Measurements from ENCODE around the gene FBXO7.
"Not testable (repeated sequence)": the region's sequence is repeated elsewhere in the genome, so short reads cannot be mapped to it uniquely, and the experiment has no call there.

FBXO7 gene

DNA sequence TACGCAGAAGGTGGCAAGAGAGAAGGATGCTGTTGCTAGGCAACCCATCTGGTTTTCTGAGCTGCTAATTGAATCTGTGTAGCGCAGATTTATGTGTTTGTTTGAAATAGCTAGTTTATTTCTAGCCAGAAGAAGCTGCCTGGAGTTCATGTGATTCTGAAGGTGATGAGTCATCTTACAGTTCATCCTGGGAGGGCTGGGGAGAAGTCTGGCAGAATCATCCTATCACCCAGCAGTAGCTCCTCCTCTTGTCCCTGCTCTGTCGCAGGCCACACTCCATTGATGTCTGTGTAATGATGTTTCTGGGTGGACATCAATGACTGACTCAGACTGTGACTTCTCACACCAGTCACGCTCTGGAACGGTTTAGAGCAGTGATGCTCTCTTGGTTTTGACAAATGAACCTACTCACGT lies 4.8 kb upstream of the FBXO7 start:
- Histone ChIP-seq H3K9ac (ENCODE audit: low read length in 5 of 5) (no peak overlapping the region), H3K4me1 (ENCODE audit: control insufficient read depth in 5 of 5, insufficient read depth in 5 of 5, low read length in 5 of 5) (peaks cover 0 to 13% (median 9%) of the 10 kb centered on the region in 5 donors), H3K27ac (ENCODE audit: low read depth, low read length) (no peak overlapping the region), H3K27me3 (ENCODE audit: control insufficient read depth in 5 of 5, insufficient read depth in 4 of 5, low read length in 5 of 5) (peaks cover 4 to 9% (median 5%) of the 10 kb centered on the region in 5 donors), H3K4me3 (ENCODE audit: low read depth in 1 of 5, low read length in 5 of 5) (no peak overlapping the region), H3K9me3 (ENCODE audit: control insufficient read depth in 5 of 5, low read length in 5 of 5) (no peaks in the 10 kb centered on the region), H3K36me3 (ENCODE audit: control insufficient read depth in 5 of 5, insufficient read depth in 5 of 5, low read length in 5 of 5) (no peaks in the 10 kb centered on the region)

DNA sequence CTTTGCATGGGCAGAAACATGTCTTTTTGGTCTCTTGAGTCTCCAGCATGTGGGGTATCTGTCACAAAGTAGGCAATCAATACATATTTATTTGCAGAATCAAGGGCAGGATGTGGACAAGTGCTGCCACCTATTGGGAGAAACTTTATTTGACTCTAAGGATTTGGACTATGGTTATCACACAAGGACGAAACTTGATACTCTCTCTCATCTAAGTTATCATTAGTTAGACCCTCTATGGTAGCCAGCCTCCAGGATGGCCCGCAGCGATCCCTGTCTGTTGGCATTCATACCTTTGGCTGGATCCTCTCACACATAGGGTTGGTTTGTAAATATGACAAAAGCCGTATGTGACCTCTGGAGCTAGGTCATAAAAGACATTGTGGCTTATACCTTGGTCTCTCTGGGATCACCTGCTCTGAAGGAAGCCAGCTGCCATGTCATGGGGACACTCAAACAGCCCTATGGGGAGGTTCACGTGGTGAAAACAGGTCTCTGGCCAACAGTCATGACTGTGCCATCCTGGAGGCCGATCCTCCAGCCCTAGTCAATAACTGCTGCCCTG lies 1.1 kb upstream of the FBXO7 start:
- H3K4me3 ChIP-seq (ENCODE audit: low read depth in 1 of 5, low read length in 5 of 5) = peak overlapping the region in 4 of 5 donors; percentile 41 to 87 (median 86)
- peaks cover 0 to 32% (median 28%) of the 10 kb centered on the region in 5 donors for H3K4me1 ChIP-seq (ENCODE audit: control insufficient read depth in 5 of 5, insufficient read depth in 5 of 5, low read length in 5 of 5)
- H3K27me3 ChIP-seq (ENCODE audit: control insufficient read depth in 5 of 5, insufficient read depth in 4 of 5, low read length in 5 of 5) = peaks cover 0 to 7% (median 0%) of the 10 kb centered on the region in 5 donors
- H3K9me3 ChIP-seq (ENCODE audit: control insufficient read depth in 5 of 5, low read length in 5 of 5) = no peaks in the 10 kb centered on the region
- no peaks in the 10 kb centered on the region for H3K36me3 ChIP-seq (ENCODE audit: control insufficient read depth in 5 of 5, insufficient read depth in 5 of 5, low read length in 5 of 5)
- peak overlapping the region in 3 of 5 donors; percentile 16 to 96 (median 40) for H3K9ac ChIP-seq (ENCODE audit: low read length in 5 of 5)
- H3K27ac ChIP-seq (ENCODE audit: low read depth, low read length) = no peak overlapping the region

DNA sequence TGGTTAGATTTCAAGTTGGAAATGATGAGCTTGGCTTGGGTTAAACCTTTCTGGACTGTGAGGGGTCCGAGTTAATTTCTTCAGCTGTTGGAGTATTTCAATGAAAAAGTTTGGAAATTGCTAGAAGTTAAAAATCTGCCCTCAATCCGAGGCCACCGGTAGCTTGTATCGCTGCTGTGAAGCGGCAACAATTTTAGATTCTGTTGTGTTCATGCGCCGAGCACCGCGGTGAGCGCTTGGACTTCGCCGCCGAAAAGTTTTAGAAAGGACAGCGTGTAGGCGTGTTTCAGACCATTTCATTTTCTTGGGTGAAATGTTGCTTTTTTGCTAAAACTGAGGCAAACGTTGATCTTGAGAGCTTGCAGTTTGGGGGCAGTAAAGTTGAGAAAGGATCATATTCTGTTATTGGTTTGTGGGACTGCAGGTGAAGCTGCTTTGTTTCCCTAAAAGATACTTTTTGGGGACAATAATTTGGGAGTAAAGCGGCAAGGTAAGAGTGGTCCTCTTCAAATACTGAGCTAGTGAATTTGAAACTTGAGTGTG lies 928 bp downstream of the FBXO7 start:
- H3K4me3 ChIP-seq (ENCODE audit: low read depth in 1 of 5, low read length in 5 of 5) = peak overlapping the region; percentile 86 to 89 (median 87)
- H3K9ac ChIP-seq (ENCODE audit: low read length in 5 of 5) = peak overlapping the region; percentile 95 to 98 (median 96)
- H3K4me1 ChIP-seq (ENCODE audit: control insufficient read depth in 5 of 5, insufficient read depth in 5 of 5, low read length in 5 of 5) = peaks cover 0 to 35% (median 32%) of the 10 kb centered on the region in 5 donors
- peaks cover 0 to 9% (median 4%) of the 10 kb centered on the region in 5 donors for H3K36me3 ChIP-seq (ENCODE audit: control insufficient read depth in 5 of 5, insufficient read depth in 5 of 5, low read length in 5 of 5)
- peak overlapping the region; percentile 94 for H3K27ac ChIP-seq (ENCODE audit: low read depth, low read length)
- H3K27me3 ChIP-seq (ENCODE audit: control insufficient read depth in 5 of 5, insufficient read depth in 4 of 5, low read length in 5 of 5) = no peaks in the 10 kb centered on the region
- H3K9me3 ChIP-seq (ENCODE audit: control insufficient read depth in 5 of 5, low read length in 5 of 5) = no peaks in the 10 kb centered on the region

DNA sequence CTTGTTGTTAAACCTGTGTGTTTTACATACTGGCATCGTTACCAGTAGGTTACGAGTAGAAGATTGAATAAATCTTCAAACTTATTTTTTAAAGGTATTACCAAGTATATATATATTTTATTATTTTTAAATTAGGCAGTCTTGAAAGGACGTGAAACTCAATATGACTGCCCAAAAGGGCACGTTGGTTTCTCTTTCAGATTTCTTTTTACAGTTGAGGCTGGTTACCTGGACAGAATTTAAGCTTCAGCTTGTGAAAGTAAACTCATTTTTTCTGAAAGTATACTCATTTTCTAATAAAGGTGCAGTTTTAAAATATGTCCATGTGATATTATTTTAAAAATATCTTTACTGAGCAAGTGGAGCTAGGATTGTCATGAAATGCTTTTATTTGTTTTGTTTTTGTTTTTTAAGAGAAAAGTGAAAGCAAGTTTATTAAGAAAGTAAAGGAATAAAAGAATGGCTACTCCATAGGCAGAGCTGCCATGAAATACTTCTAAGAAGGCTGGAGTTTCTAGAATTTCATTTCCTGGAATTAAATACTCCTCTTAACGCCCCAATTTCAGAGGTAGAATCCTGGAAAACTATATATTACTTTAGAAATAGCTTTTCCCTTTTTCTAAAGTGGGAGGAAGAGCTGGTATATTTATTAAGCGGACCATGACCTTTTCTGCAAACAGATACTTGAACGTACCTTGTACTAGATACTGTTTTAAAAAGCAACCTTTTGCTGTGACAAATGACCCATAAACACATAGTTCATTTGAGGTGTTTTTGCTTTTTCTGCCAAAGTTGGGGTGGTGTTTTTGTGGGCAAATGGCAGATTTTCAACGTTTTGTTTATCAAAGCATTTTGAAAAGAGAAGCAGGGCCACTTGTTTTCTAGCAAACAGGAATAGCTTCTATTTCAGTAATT lies 1.9 kb downstream of the FBXO7 start:
- no peaks in the 10 kb centered on the region for H3K9me3 ChIP-seq (ENCODE audit: control insufficient read depth in 5 of 5, low read length in 5 of 5)
- peaks cover 0 to 11% (median 4%) of the 10 kb centered on the region in 5 donors for H3K36me3 ChIP-seq (ENCODE audit: control insufficient read depth in 5 of 5, insufficient read depth in 5 of 5, low read length in 5 of 5)
- H3K9ac ChIP-seq (ENCODE audit: low read length in 5 of 5) = peak overlapping the region; percentile 95 to 98 (median 96)
- H3K4me3 ChIP-seq (ENCODE audit: low read depth in 1 of 5, low read length in 5 of 5) = peak overlapping the region; percentile 86 to 89 (median 87)
- H3K27me3 ChIP-seq (ENCODE audit: control insufficient read depth in 5 of 5, insufficient read depth in 4 of 5, low read length in 5 of 5) = no peaks in the 10 kb centered on the region
- peak overlapping the region; percentile 94 for H3K27ac ChIP-seq (ENCODE audit: low read depth, low read length)
- H3K4me1 ChIP-seq (ENCODE audit: control insufficient read depth in 5 of 5, insufficient read depth in 5 of 5, low read length in 5 of 5) = peaks cover 0 to 35% (median 32%) of the 10 kb centered on the region in 5 donors

DNA sequence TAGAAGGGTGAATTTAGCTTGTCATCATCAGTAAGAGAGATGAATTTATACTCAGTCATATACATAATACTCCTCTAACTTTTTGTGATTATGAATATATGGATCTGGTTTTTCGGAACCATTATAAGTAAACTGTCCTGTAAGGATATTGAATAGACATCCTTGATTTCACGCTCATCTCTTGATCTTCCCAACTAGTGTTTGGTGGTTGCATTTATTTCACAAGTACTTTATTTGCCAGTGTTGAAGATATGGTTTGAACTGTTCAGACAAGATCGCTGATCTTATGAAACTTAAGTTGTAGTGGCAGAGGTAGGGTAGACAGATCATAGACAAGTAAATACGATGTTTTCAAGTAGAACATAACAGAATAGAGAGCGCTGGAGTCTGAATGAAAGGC lies 3.0 kb downstream of the FBXO7 start:
- Histone ChIP-seq H3K36me3 (ENCODE audit: control insufficient read depth in 5 of 5, insufficient read depth in 5 of 5, low read length in 5 of 5) (peaks cover 0 to 11% (median 5%) of the 10 kb centered on the region in 5 donors), H3K27ac (ENCODE audit: low read depth, low read length) (no peak overlapping the region), H3K9ac (ENCODE audit: low read length in 5 of 5) (no peak overlapping the region), H3K4me3 (ENCODE audit: low read depth in 1 of 5, low read length in 5 of 5) (no peak overlapping the region), H3K27me3 (ENCODE audit: control insufficient read depth in 5 of 5, insufficient read depth in 4 of 5, low read length in 5 of 5) (no peaks in the 10 kb centered on the region), H3K9me3 (ENCODE audit: control insufficient read depth in 5 of 5, low read length in 5 of 5) (no peaks in the 10 kb centered on the region), H3K4me1 (ENCODE audit: control insufficient read depth in 5 of 5, insufficient read depth in 5 of 5, low read length in 5 of 5) (peaks cover 0 to 35% (median 32%) of the 10 kb centered on the region in 5 donors)

DNA sequence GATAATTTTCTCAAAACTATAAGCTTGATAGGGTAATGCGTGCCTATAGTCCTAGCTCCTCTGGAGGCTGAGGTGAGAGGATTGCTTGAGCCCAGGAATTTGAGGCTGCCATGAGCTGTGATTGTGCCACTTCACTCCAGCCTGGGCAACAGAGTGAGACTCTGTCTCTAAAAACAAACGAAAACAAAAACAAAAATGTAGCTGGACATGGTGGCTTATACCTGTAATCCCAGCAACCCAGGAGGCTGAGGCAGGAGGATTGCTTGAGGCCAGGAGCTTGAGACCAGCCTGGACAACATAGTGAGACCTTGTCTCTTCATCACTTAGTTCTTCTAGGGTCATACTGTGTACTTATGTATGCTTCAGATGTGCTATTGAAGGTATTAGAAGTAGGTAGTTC lies 3.9 kb downstream of the FBXO7 start:
- peaks cover 0 to 11% (median 5%) of the 10 kb centered on the region in 5 donors for H3K36me3 ChIP-seq (ENCODE audit: control insufficient read depth in 5 of 5, insufficient read depth in 5 of 5, low read length in 5 of 5)
- peaks cover 0 to 33% (median 28%) of the 10 kb centered on the region in 5 donors for H3K4me1 ChIP-seq (ENCODE audit: control insufficient read depth in 5 of 5, insufficient read depth in 5 of 5, low read length in 5 of 5)
- not testable (repeated sequence) for H3K9ac ChIP-seq (ENCODE audit: low read length in 5 of 5)

DNA sequence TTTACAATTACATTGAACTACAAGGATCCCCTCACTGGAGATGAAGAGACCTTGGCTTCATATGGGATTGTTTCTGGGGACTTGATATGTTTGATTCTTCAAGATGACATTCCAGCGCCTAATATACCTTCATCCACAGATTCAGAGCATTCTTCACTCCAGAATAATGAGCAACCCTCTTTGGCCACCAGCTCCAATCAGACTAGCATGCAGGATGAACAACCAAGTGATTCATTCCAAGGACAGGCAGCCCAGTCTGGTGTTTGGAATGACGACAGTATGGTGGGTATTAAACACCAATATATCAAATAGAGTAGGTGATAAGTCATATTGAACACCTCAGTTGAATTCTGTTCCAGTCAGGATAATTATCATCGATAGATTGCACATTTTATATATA lies 4.4 kb downstream of the FBXO7 start:
- Histone ChIP-seq H3K9me3 (ENCODE audit: control insufficient read depth in 5 of 5, low read length in 5 of 5) (no peaks in the 10 kb centered on the region), H3K36me3 (ENCODE audit: control insufficient read depth in 5 of 5, insufficient read depth in 5 of 5, low read length in 5 of 5) (peaks cover 3 to 14% (median 8%) of the 10 kb centered on the region in 5 donors), H3K9ac (ENCODE audit: low read length in 5 of 5) (no peak overlapping the region), H3K27me3 (ENCODE audit: control insufficient read depth in 5 of 5, insufficient read depth in 4 of 5, low read length in 5 of 5) (no peaks in the 10 kb centered on the region), H3K27ac (ENCODE audit: low read depth, low read length) (no peak overlapping the region), H3K4me1 (ENCODE audit: control insufficient read depth in 5 of 5, insufficient read depth in 5 of 5, low read length in 5 of 5) (peaks cover 0 to 29% (median 24%) of the 10 kb centered on the region in 5 donors), H3K4me3 (ENCODE audit: low read depth in 1 of 5, low read length in 5 of 5) (no peak overlapping the region)

More for the DNA sequence above, 3.9 kb downstream of the FBXO7 start:
- H3K27me3 ChIP-seq (ENCODE audit: control insufficient read depth in 5 of 5, insufficient read depth in 4 of 5, low read length in 5 of 5); H3K4me3 ChIP-seq (ENCODE audit: low read depth in 1 of 5, low read length in 5 of 5); H3K27ac ChIP-seq (ENCODE audit: low read depth, low read length); H3K9me3 ChIP-seq (ENCODE audit: control insufficient read depth in 5 of 5, low read length in 5 of 5): not testable (repeated sequence)

DNA sequence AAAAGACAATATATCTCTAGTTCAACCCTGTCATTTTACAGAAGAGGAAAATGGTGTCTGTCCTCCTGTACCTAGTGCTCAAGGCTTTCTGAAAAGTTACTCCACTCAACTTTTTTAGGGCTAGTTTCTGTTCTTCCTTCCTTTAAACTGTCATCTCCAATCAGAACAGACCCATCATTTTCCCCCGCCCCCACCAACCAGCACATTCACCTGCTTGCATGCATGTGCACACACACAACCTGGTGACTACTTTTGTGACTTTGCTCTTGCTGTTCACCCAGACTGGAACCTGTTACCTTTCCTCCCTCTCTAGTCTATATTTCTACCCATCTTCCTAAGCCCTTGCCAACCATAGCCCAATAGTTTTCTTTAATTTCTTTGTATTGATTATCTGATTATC lies 5.6 kb downstream of the FBXO7 start:
- Histone ChIP-seq H3K4me1 (ENCODE audit: control insufficient read depth in 5 of 5, insufficient read depth in 5 of 5, low read length in 5 of 5) (peaks cover 0 to 26% (median 20%) of the 10 kb centered on the region in 5 donors), H3K27me3 (ENCODE audit: control insufficient read depth in 5 of 5, insufficient read depth in 4 of 5, low read length in 5 of 5) (no peaks in the 10 kb centered on the region), H3K9ac (ENCODE audit: low read length in 5 of 5) (no peak overlapping the region), H3K9me3 (ENCODE audit: control insufficient read depth in 5 of 5, low read length in 5 of 5) (no peaks in the 10 kb centered on the region), H3K27ac (ENCODE audit: low read depth, low read length) (no peak overlapping the region), H3K4me3 (ENCODE audit: low read depth in 1 of 5, low read length in 5 of 5) (no peak overlapping the region), H3K36me3 (ENCODE audit: control insufficient read depth in 5 of 5, insufficient read depth in 5 of 5, low read length in 5 of 5) (peaks cover 9 to 23% (median 17%) of the 10 kb centered on the region in 5 donors)

DNA sequence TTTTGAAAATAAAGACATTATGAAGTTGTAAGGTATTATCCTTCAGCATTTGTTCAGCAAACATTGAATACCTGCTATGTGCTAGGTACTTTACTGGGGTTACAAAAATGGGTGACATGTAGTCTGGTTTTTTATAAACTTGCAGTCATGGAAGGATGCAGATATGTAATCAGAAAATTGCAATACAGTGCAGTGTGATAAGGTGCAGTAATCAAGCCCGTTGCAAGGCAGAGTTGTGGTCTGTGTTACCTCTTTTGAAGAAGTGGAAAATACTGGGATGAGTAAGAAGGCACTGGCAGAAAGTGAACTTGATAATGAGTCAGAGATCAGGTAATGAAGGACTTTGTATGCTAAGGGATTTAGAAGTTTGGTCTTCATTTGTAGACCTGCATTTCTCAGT lies 8.1 kb downstream of the FBXO7 start:
- H3K4me1 ChIP-seq (ENCODE audit: control insufficient read depth in 5 of 5, insufficient read depth in 5 of 5, low read length in 5 of 5) = peaks cover 0 to 8% (median 5%) of the 10 kb centered on the region in 5 donors
- H3K9ac ChIP-seq (ENCODE audit: low read length in 5 of 5) = no peak overlapping the region
- H3K9me3 ChIP-seq (ENCODE audit: control insufficient read depth in 5 of 5, low read length in 5 of 5) = no peaks in the 10 kb centered on the region
- no peaks in the 10 kb centered on the region for H3K27me3 ChIP-seq (ENCODE audit: control insufficient read depth in 5 of 5, insufficient read depth in 4 of 5, low read length in 5 of 5)
- H3K36me3 ChIP-seq (ENCODE audit: control insufficient read depth in 5 of 5, insufficient read depth in 5 of 5, low read length in 5 of 5) = peaks cover 20 to 44% (median 38%) of the 10 kb centered on the region in 5 donors
- no peak overlapping the region for H3K4me3 ChIP-seq (ENCODE audit: low read depth in 1 of 5, low read length in 5 of 5)
- H3K27ac ChIP-seq (ENCODE audit: low read depth, low read length) = no peak overlapping the region
